HS-5 (cell line): ENCODE data around the gene CCT6B.

Experiments
- DNase-seq: peaks from one replicate; pipeline ENCODE4 v3.0.0-alpha.2; 2012; ENCODE audit warnings: low read depth

The CCT6B gene

GRCh38 chr17:34886831-34887230 lies 74.4 kb downstream of the CCT6B start:
- no peak for DNase-seq

GRCh38 chr17:34885076-34885475 lies 76.2 kb downstream of the CCT6B start:
- DNase-seq, result no peak

- no peak for DNase-seq
Measured at GRCh38 chr17:34884597-34884996, 76.7 kb downstream of the CCT6B start.

GRCh38 chr17:34883106-34884000 lies 77.9 kb downstream of the CCT6B start:
- no peak for DNase-seq

- no peak for DNase-seq
Measured at GRCh38 chr17:34879146-34879545, 82.1 kb downstream of the CCT6B start.
